ENCODE results near the gene CHRNB2.

- TF ChIP-seq CTCF (IDR thresholded peaks at IDR 0.05) = no peak
- TF ChIP-seq POLR2A (IDR thresholded peaks at IDR 0.05) = no peak
These were observed 708 bp downstream of the CHRNB2 start for GRCh38 chr1:154568157-154568815.
